HG02798 (cell line): Measurements from ENCODE around the gene PRPF38A.

Experiments used
- ATAC-seq: cut with Tn5 transposase; IDR thresholded peaks from one replicate; pipeline ENCODE4 v1.9.1; 2021; ENCODE audit warnings: mild to moderate bottlenecking; ENCODE audit not compliant: unreplicated experiment, poor library complexity

PRPF38A gene

DNA sequence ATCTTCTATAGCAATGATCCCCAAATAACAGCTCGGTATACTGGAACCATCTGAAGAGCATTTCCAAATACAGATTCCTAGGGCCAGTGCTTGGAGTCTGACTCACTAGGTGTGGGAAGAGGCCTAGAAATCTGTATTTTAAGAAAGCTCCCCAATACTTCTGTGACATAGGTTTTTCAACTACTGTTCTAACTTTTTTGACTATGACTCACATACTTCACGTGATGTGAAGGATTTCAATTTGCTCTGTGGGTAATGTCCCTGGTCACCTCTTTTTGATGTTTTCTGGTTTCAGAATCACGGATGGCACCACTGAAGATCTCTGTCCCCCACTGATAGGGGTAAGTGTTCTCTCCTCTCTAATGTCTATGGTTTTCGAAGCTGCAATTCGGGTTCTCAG lies 11.2 kb upstream of the PRPF38A start:
- no peak for ATAC-seq

DNA sequence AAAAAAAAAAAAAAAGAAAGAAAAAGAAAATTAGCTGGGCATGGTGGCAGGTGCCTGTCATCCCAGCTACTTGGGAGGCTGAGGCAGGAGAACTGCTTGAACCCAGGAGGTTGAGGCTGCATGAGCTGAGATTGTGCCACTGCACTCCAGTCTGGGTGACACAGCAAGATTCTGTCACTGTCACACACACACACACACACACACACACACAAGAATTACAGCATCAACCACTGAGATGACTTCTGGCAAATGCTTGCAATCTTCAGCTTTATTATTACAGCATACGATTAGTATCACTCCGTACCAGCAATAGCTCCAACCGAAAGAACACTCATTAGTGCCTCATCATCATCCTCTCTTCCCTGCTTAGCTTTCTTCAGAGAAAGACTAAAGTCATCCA lies 4.8 kb upstream of the PRPF38A start:
- ATAC-seq, result no peak

DNA sequence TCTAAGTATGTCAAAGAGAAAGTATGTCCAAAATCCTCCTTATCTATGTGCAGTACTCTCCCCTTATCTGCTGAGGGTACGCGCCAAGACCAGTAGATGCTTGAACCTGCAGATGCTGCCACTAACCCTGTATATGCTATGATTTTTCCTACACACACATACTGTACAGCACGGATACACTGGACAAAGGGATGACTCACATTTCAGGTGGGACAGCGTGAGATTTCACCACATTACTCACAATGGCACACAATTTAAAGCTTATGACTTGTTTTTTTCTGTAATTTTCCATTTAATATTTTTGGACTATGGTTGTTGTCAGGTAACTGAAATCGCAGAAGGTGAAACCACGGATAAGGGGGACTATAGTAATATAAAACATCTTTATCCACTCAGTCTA lies 4.3 kb upstream of the PRPF38A start:
- no peak for ATAC-seq

DNA sequence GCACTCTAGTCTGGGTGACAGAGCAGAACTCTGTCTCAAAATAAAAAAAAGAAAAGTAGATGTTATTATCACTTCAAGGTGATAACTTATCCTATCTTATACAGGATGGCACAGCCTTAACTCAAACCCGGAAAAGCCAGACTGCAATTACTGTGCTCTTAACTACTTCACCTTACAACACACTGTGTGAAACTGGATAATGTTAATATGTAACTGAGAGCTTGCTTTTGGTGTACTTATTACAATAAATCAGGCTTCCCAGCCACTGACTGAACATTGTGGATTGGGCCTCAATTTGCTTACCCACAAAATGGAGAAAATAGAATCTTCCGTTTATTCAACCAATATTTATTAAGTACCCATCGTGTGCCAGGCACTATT lies 1.6 kb upstream of the PRPF38A start:
- ATAC-seq, result no peak

DNA sequence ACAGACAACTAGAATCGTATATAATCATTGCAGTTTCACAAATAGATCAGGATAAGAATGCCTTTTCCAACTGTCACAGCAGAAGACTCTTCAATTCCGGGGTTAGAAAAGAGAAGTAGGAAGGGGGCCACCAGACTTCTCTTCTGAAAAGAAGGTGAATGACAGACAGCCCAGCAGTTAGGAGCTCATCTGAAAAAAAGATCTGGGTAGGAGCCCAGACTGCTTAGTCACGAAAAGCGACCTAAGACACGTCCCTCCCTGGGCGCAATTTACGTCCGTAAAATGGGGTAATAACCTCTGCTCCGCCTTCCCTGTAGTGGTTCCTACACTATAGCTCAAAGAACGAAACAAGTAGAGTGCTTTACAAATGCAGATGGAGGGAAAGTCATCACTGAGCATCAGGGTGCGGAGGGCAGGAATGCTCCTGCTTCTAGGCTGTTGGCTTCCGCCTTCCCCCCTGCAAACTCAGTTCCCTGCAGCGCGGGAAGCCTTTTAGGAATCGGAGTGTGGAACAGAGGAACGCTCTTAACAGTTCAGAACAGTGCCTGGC lies 761 bp upstream of the PRPF38A start:
- peak; percentile 26 for ATAC-seq

DNA sequence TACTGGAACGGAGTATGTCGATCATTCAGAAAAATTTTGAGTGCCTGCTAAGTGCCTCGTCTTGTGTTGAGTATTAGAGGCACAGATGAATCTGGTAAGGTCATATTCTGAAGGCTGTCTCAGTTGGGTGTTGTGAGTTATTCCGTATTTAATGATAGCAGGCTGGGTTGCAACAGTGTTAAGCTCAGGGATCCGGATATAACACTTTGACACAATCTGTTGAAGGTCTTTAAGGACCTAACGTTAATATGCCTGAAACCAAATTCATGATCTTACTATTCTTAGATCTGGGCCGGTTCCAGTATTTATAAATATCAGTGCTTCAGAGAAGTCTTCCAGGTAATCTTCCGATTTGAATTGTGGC lies 555 bp downstream of the PRPF38A start:
- ATAC-seq, result no peak

DNA sequence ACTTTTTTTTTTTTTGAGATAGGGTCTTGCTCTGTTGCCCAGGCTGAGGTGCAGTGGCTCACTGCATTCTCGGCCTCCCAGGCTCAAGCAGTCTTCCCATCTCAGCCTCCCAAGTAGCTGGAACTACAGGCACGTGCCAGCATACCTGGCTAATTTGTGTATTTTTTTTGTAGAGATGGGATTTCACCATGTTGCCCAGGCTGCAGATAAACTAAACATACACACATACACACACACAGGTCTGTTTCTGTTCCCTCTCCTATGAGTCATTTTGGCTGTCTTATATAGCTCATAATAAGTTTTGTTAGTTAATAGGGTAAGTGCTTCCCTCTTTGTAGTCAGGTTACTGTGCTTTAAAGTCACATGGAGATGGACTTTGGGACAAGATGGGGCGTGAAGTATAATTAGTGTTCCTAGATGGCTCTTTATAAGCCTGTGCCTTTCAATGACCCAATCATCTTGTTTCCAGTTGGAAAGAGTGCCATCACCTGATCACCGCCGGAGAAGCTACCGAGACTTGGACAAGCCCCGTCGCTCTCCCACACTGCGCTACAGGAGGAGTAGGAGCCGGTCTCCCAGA lies 9.1 kb downstream of the PRPF38A start:
- ATAC-seq, result no peak

DNA sequence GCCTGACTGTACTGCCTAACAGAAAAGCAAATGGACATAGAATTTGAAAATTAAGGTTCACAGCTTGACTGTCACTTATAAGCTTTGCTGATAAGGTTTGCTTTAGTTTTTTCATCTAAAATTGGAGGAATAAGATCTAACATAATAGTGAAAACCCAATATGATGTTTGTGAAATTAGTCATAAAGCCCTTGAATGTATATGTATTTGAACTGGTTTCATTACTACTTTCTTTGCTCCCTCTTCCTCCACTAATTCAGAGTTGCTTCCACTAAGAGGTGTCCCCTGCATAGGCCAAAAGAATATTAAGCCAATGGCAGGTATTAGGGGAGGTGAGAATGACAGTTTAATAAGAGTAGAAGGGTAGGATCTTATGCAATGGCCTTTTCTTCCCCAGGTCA lies 10.5 kb downstream of the PRPF38A start:
- no peak for ATAC-seq

DNA sequence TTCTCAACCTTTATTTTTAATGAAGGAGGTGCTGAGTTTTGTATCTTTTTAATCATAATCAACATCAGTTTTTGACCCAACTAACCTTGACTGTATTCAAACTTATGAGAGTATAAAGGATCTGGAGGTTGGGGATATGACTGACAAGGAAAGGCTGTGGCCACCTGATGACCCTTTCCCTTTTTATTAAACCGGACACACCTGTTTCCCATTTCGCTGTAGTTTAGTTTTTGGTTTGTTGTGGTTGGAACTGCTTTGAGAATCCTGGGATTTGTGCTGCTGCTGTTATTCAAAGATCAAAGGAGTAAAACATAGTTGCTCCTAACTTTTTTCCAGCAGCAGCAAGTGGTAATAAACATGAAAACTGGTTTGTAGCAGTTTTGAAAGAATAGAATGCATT lies 12.4 kb downstream of the PRPF38A start:
- ATAC-seq, result no peak

DNA sequence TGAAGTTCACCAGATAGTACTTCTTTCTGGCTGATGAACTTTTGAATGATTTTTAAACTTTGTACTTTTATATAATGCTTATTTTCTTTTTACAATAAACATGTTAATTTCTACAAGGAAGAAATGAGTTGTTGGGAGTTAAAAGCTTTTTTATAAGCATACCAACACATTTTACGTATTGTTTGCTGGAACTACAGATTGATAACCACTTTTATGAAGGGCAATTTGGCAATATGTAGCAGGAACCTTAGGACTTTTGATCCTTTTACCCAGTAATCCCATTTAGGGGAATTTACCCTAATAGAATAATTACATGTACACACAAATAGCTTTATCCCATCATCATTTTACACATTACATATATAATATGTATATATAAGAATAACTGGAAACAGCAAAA lies 16.3 kb downstream of the PRPF38A start:
- ATAC-seq, result no peak

DNA sequence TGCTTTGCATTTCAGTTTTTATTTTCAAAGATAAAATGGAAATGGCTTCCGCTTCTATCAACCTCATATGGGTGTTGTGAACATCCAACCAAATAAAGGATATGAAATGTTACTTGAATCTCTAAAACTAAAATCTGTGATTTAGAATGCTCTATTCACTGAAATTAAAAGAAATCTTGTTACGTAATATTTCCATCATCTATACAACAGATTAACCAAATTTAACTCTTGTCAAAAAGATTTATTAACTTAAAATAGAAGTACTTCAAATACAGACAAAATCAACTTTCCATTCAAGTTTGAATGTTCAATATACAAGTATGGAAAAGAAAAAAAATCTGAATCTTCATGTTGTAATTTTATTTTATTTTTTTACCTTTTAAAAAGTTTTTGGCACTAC lies 18.7 kb downstream of the PRPF38A start:
- no peak for ATAC-seq

DNA sequence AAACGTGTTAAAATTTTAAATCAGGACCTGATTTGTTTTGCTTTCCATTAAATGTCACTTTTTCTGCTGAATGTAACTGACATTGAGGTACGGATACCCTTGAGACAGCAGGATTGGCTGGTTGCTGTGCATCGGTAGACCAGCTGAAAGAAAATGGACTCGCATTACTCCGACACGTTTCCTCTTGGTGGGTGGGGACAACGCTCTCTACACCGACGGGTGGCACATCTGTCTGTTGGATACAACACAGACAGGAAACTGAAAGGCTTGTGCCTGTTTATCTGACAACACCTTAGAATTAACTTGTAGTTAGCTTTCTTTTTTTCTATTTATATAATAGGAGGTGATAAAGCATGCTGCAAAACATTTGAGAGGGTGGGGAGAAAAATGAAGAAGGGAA lies 19.4 kb downstream of the PRPF38A start:
- ATAC-seq, result no peak

DNA sequence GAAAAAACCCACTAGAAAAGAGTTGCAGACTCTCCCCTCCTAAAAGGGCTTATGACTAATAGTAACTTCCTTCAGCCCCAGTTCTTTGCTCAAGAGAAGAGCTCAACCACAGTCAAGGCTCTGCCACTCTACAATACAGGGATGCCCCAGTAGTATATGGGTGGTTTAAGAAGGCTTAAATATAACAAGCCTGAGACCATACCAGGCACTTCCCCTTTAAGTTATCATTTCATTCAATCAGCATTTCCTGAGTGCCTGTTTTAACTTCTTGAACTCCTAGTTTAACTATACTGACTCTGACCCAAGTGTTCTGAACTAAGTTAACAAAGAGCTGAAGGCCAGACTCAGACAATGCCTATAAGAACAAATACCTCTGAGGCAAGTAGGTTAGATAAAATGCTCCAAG lies 19.8 kb downstream of the PRPF38A start:
- ATAC-seq, result no peak

DNA sequence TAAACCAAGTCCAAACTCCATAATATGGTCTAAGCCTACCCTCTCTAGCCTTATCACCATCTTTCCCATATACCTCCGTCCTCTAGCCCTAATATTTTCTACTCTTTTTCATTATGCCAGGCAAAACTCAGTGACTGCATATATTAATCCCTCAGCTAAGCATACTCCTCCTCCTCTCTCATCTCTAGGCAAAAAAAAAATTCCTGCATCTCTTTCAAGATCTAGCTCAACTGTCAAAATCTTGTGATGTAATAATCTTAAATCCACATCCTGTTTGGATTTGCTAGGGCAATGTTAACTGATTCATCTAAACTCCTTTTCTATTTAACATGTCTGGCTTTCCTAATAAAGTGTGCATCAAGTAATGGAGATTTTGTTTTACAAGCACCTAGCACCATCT lies 20.4 kb downstream of the PRPF38A start:
- ATAC-seq, result no peak

DNA sequence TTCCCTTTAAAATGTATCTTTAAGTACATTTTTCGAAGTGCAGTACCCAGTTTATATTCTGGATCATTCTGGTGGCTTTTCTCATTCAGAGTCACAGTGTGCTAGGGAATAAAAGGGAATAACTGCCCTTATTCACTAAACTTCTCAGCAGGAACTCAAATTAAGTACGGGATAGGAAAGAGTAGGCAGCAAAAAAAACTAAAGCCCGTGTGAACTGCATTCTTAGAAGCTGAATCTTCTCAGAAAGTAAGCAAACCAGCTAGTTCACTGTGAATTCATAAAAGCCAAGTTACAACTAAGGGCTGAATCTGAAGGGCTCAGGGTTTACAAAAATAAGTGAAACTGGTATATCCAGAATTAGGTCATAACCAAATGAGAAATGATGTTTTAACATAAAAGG lies 22.0 kb downstream of the PRPF38A start:
- ATAC-seq, result no peak

DNA sequence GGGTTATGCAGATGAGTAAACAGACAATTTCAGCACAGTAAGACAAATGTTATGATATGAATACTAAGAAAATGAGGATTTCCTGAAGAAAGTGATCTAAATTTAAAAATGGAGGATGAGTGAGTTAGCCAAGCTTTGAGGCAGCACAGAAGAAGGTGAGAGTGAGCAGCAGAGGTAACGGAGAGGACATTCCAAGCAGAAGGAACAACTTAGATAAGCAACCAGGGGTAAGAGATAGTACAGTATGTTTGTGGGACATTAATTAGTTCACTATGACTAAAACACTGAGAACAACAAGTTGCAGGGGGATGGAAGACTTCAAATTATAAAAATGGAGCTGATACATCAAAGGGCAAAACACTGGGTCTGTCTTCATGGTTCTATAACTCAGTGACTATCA lies 22.8 kb downstream of the PRPF38A start:
- no peak for ATAC-seq

DNA sequence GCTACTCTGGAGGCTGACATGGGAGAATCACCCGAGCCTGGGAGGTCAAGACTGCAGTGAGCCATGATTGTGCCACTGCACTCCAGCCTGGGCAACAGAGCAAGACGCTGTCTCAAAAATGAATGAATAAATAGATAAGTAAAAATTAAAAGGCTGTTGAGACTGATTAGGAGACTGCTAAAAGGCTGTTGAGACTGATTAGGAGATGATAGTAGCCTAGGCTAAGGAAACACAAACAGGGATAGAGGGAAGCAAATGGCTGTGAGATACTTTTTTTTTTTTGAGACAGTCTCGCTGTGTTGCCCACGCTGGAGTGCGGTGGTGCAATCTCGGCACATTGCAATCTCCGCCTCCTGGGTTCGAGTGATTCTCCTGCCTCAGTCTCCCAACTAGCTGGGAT lies 28.4 kb downstream of the PRPF38A start:
- no peak for ATAC-seq

DNA sequence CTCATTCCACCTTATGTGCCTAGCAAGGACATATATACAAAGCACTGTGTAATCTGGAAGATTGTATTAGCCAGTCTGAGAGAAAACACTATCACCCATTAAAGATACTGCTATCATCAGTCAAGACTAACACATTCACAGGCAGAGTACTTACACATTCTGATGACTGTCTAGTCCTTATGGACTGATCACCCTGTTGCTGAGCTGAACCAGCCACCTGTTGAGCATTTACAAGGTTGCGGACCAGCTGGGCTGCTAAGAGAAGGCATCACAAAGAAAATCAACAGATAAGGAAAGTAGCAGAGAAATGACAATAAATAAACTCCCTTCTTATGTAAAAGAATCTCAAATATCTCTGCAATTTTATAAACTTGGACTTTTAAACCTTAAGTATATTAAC lies 30.8 kb downstream of the PRPF38A start:
- ATAC-seq, result no peak

DNA sequence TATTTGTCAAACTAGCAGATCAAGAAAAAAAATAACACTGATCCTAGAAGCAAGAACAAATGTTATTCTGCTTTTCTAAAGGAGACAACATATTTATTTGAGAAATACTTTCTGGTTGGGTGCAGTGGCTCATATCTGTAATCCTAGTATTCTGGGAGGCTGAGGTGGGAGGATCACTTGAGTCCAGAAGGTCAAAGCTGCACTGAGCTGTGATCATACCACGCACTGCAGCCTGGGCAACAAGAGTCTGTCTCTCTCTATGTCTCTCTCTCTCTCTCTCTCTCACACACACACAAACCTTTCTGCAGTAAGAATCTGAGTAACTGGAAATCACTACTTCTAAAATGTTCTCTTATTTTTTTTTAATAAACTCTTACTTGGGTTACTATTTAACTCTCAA lies 31.2 kb downstream of the PRPF38A start:
- no peak for ATAC-seq

DNA sequence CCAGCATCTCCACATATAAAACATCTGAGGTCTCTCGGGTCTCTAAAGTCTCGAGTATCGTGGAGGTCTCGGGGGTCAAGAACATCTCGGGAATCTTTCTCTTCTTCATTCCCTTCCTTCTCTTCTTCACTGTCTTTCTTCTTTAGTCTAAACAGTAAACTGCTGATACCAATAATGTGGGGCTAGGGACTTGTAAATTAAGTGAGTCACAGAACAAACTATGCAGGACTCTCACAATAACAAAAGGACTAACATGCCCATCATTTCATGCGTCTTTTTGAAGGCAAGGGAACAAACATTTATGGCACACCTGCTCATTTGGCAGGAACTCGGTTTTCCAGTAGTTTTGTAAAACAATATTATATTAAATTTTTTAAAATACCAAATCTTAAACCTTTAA lies 32.4 kb downstream of the PRPF38A start:
- ATAC-seq, result no peak

DNA sequence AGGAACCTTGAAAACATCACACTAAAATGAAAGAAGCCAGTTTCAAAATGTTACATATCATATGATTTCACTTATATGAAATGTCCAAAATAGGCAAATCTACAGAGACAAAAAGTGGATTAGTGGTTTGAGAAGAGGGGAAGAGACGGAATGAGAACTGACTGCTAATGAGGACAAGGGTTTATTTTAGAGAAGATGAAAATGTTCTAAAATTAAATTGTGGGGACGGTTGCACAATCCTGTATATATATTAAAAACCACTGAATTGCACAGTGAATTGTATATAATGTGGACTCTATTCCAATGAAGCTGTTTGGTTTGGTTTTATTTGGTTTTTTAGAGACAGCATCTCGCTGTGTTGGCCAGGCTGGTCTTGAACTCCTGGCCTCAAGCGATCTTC lies 35.6 kb downstream of the PRPF38A start:
- no peak for ATAC-seq

DNA sequence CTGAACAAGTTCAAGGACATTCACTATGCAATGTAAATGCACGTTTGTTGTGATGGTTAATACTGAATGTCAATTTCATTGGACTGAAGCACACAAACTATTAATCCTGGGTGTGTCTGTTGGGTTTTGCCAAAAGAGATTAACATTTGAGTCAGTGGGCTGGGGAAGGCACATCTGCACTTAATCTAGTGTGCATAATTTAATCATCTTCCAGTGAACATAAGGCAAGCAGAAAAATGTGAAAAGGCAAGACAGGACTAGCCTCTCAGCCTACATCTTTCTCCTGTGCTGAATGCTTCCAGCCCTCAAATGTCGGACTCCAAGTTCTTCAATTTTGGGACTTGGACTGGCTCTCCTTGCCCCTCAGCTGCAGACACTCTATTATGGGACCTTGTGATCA lies 40.1 kb downstream of the PRPF38A start:
- no peak for ATAC-seq

DNA sequence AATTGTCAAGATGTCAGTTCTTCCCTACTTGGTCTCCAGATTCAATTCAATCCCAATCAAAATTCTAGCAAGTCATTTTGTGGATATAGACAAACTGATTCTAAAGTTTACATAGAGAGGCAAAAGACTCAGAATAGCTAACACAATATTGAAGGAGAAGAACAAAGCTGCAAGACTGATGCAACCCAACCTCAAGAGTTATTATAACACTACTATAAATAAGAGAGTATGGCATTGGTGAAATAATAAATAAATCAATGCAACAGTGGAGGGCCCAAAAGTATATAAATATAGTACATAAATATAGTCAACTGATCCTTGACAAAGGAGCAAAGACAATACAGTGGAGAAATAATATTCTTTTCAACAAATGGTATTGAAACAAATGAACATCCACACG lies 49.7 kb downstream of the PRPF38A start:
- ATAC-seq, result no peak
